Measurements from ENCODE around the gene PPP2R2B.

Gene PPP2R2B

GRCh38 chr5:146884066-146884626 is 5.6 kb upstream of the PPP2R2B start:
- no peak for DNase-seq (ENCODE audit: low read depth)

- DNase-seq (ENCODE audit: low read depth) = no peak
Measured at GRCh38 chr5:146883511-146883910, 5.0 kb upstream of the PPP2R2B start.

GRCh38 chr5:146880966-146881365 is 2.4 kb upstream of the PPP2R2B start:
- no peak for DNase-seq (ENCODE audit: low read depth)

- no peak for DNase-seq (ENCODE audit: low read depth)
Measured at GRCh38 chr5:146877783-146878475, 628 bp downstream of the PPP2R2B start.

- DNase-seq (ENCODE audit: low read depth) = no peak
Measured at GRCh38 chr5:146877178-146877681, 1.3 kb downstream of the PPP2R2B start.

GRCh38 chr5:146873186-146873917 is 5.2 kb downstream of the PPP2R2B start:
- no peak for DNase-seq (ENCODE audit: low read depth)

- no peak for DNase-seq (ENCODE audit: low read depth)
Measured at GRCh38 chr5:146872188-146872587, 6.4 kb downstream of the PPP2R2B start.

GRCh38 chr5:146867996-146868708 is 10.4 kb downstream of the PPP2R2B start:
- no peak for DNase-seq (ENCODE audit: low read depth)

- no peak for DNase-seq (ENCODE audit: low read depth)
Measured at GRCh38 chr5:146866263-146866662, 12.3 kb downstream of the PPP2R2B start.

- DNase-seq (ENCODE audit: low read depth) = no peak
Measured at GRCh38 chr5:146862641-146863040, 15.9 kb downstream of the PPP2R2B start.

GRCh38 chr5:146860213-146860893 is 18.2 kb downstream of the PPP2R2B start:
- no peak for DNase-seq (ENCODE audit: low read depth)

GRCh38 chr5:146852089-146852488 is 26.5 kb downstream of the PPP2R2B start:
- no peak for DNase-seq (ENCODE audit: low read depth)

GRCh38 chr5:146851133-146851532 is 27.4 kb downstream of the PPP2R2B start:
- DNase-seq (ENCODE audit: low read depth) = no peak

- no peak for DNase-seq (ENCODE audit: low read depth)
Measured at GRCh38 chr5:146849694-146850303, 28.8 kb downstream of the PPP2R2B start.

- no peak for DNase-seq (ENCODE audit: low read depth)
Measured at GRCh38 chr5:146848133-146848532, 30.4 kb downstream of the PPP2R2B start.

GRCh38 chr5:146840016-146840415 is 38.5 kb downstream of the PPP2R2B start:
- no peak for DNase-seq (ENCODE audit: low read depth)

GRCh38 chr5:146836226-146836842 is 42.2 kb downstream of the PPP2R2B start:
- no peak for DNase-seq (ENCODE audit: low read depth)

GRCh38 chr5:146832985-146833732 is 45.4 kb downstream of the PPP2R2B start:
- DNase-seq (ENCODE audit: low read depth) = no peak

- DNase-seq (ENCODE audit: low read depth) = no peak
Measured at GRCh38 chr5:146828385-146828784, 50.2 kb downstream of the PPP2R2B start.

- DNase-seq (ENCODE audit: low read depth) = no peak
Measured at GRCh38 chr5:146827901-146828300, 50.7 kb downstream of the PPP2R2B start.

Data from activated T-cell treated with anti-CD3 and anti-CD28 coated beads for 1 hour (primary cell).